Measurements from ENCODE around the gene TMEM117.
"Not testable (repeated sequence)": the region's sequence is repeated elsewhere in the genome, so short reads cannot be mapped to it uniquely, and the experiment has no call there.

The TMEM117 gene

GRCh38 chr12:44246482-44247105, 410.7 kb downstream of the TMEM117 start:
- no peak for DNase-seq (ENCODE audit: low read depth in 2 of 2)
- no peak for TF ChIP-seq CTCF (IDR thresholded peaks at IDR 0.05; ENCODE audit: low read depth, low read length)
- H3K4me3 ChIP-seq (replicated peaks in 1 of 2; ENCODE audit: low read depth in 2 of 2, low read length in 2 of 2) = no peak overlapping the region

- no peak overlapping the region for H3K4me3 ChIP-seq (replicated peaks in 1 of 2; ENCODE audit: low read depth in 2 of 2, low read length in 2 of 2)
- no peak for TF ChIP-seq CTCF (IDR thresholded peaks at IDR 0.05; ENCODE audit: low read depth, low read length)
- no peak for DNase-seq (ENCODE audit: low read depth in 2 of 2)
These were observed 411.7 kb downstream of the TMEM117 start for GRCh38 chr12:44247588-44247987.

- DNase-seq (ENCODE audit: low read depth in 2 of 2) = no peak
- TF ChIP-seq CTCF (IDR thresholded peaks at IDR 0.05; ENCODE audit: low read depth, low read length) = no peak
- no peak overlapping the region for H3K4me3 ChIP-seq (replicated peaks in 1 of 2; ENCODE audit: low read depth in 2 of 2, low read length in 2 of 2)
These were observed 412.6 kb downstream of the TMEM117 start for GRCh38 chr12:44248436-44248835.

- H3K4me3 ChIP-seq (replicated peaks in 1 of 2; ENCODE audit: low read depth in 2 of 2, low read length in 2 of 2); DNase-seq (ENCODE audit: low read depth in 2 of 2): not testable (repeated sequence)
These were observed 414.6 kb downstream of the TMEM117 start for GRCh38 chr12:44250440-44250839.

- TF ChIP-seq CTCF (IDR thresholded peaks at IDR 0.05; ENCODE audit: low read depth, low read length) = no peak
- DNase-seq (ENCODE audit: low read depth in 2 of 2) = no peak
- no peak overlapping the region for H3K4me3 ChIP-seq (replicated peaks in 1 of 2; ENCODE audit: low read depth in 2 of 2, low read length in 2 of 2)
These were observed 417.5 kb downstream of the TMEM117 start for GRCh38 chr12:44253338-44253856.

- no peak for TF ChIP-seq CTCF (IDR thresholded peaks at IDR 0.05; ENCODE audit: low read depth, low read length)
- H3K4me3 ChIP-seq (replicated peaks in 1 of 2; ENCODE audit: low read depth in 2 of 2, low read length in 2 of 2) = no peak overlapping the region
- no peak for DNase-seq (ENCODE audit: low read depth in 2 of 2)
These were observed 422.4 kb downstream of the TMEM117 start for GRCh38 chr12:44258246-44258645.

- TF ChIP-seq CTCF (IDR thresholded peaks at IDR 0.05; ENCODE audit: low read depth, low read length) = no peak
- no peak overlapping the region for H3K4me3 ChIP-seq (replicated peaks in 1 of 2; ENCODE audit: low read depth in 2 of 2, low read length in 2 of 2)
- no peak for DNase-seq (ENCODE audit: low read depth in 2 of 2)
These were observed 424.0 kb downstream of the TMEM117 start for GRCh38 chr12:44259890-44260289.
